CD4-positive, alpha-beta T cell (primary cell): ENCODE data around the gene SEMA7A. TPM values are rescaled to one million over a fixed set of nuclear protein-coding genes. Genes with fewer than 3 reads are reported as not detected.

Source experiments
- ATAC-seq: fragments of 200-7000 bp; cut with Tn5 transposase; one replicate; pipeline ENCODE4 v1.10.0; 2022; ENCODE audit warnings: mild to moderate bottlenecking; ENCODE audit not compliant: poor library complexity
- CTCF ChIA-PET: fragments of 350-600 bp; sonication (Branson Sonifier 250); formaldehyde crosslinking; loops from one replicate; lab custom pipeline; 2021; ENCODE audit warnings: antibody characterized with exemption, inconsistent platforms; lab: Charles Lee
- POLR2A ChIA-PET: fragments of 350-600 bp; sonication (Branson Sonifier 250); formaldehyde crosslinking; loops from one replicate; lab custom pipeline; 2021; ENCODE audit warnings: antibody characterized with exemption, inconsistent platforms; lab: Charles Lee
- DNase-seq, 14 experiments: peaks; one replicate each; pipeline ENCODE4 v3.0.0-alpha.2; 2013 to 2020; ENCODE audit warnings: mixed read lengths in 2 of 14
- H3K27ac ChIP-seq, 2 donors: one replicate each; pipeline versions ENCODE4 v1.5.1 to v1.7.0; 2013; ENCODE audit warnings: low read length in 2 of 2, low read depth in 1 of 2, mild to moderate bottlenecking in 1 of 2
- H3K27me3 ChIP-seq, 2 experiments: 1 replicate in 1 of 2; 2 replicates in 1 of 2; pipeline versions ENCODE4 v1.6.1 to v1.7.0; 2013; ENCODE audit warnings: low read length in 2 of 2, control low read depth in 1 of 2, mild to moderate bottlenecking in 1 of 2, moderate library complexity in 1 of 2; ENCODE audit not compliant: insufficient read depth in 2 of 2, control insufficient read depth in 1 of 2
- H3K36me3 ChIP-seq: one replicate; pipeline ENCODE4 v1.6.1; 2013; ENCODE audit warnings: low read length, control low read depth; ENCODE audit not compliant: insufficient read depth
- H3K4me1 ChIP-seq: one replicate; pipeline ENCODE4 v1.6.1; 2013; ENCODE audit warnings: low read length, control low read depth; ENCODE audit not compliant: insufficient read depth
- H3K4me3 ChIP-seq: one replicate; pipeline ENCODE4 v1.5.1; 2013; ENCODE audit warnings: mild to moderate bottlenecking, low read length, moderate library complexity
- H3K9me3 ChIP-seq, 2 experiments: 1 replicate in 1 of 2; 2 replicates in 1 of 2; pipeline versions ENCODE4 v1.6.1 to v1.7.0; 2013; ENCODE audit warnings: low read length in 2 of 2, mild to moderate bottlenecking in 2 of 2, control low read depth in 1 of 2, moderate library complexity in 1 of 2; ENCODE audit not compliant: control insufficient read depth in 1 of 2, insufficient read depth in 1 of 2
- H3K27ac Mint-ChIP-seq: one replicate; pipeline ENCODE4 v1.8.0; 2020; ENCODE audit warnings: mixed read lengths
- H3K27me3 Mint-ChIP-seq: one replicate; pipeline ENCODE4 v1.8.0; 2021; ENCODE audit warnings: mixed read lengths
- H3K36me3 Mint-ChIP-seq: one replicate; pipeline ENCODE4 v1.8.0; 2021; ENCODE audit warnings: low read depth, mixed read lengths
- H3K4me1 Mint-ChIP-seq: one replicate; pipeline ENCODE4 v1.8.0; 2021; ENCODE audit warnings: low read depth, mixed read lengths
- H3K4me3 Mint-ChIP-seq: one replicate; pipeline ENCODE4 v1.8.0; 2020; ENCODE audit warnings: mild to moderate bottlenecking, mixed read lengths
- H3K9me3 Mint-ChIP-seq: one replicate; pipeline ENCODE4 v1.8.0; 2020; ENCODE audit warnings: mixed read lengths
- intact Hi-C, 2 experiments: fragments of 100-400 bp; cut with DNase I in 1 of 2; cut with micrococcal nuclease in 1 of 2; formaldehyde crosslinking; loops; one replicate each; pipeline versions ENCODE4 v1.15.1 to v1.9.0; 2023 to 2025; cut with DNase I, micrococcal nuclease
- total RNA-seq, 174 experiments: library from RNA in 2 of 174; stranded (reverse) in 2 of 174; gene quantifications; one replicate each; pipeline ENCODE4 v1.2.3 and lab custom pipeline; 2021 to 2026
- TF ChIP-seq, protein P1 (sequence below): fragments of 200-600 bp; IDR thresholded peaks from one replicate; pipeline ENCODE4 v1.8.0; 2022; ENCODE audit warnings: antibody characterized with exemption, mild to moderate bottlenecking

Gene SEMA7A
- total RNA-seq, 2 experiments from 2014 or later, result 2.3 to 2.7 TPM

DNA sequence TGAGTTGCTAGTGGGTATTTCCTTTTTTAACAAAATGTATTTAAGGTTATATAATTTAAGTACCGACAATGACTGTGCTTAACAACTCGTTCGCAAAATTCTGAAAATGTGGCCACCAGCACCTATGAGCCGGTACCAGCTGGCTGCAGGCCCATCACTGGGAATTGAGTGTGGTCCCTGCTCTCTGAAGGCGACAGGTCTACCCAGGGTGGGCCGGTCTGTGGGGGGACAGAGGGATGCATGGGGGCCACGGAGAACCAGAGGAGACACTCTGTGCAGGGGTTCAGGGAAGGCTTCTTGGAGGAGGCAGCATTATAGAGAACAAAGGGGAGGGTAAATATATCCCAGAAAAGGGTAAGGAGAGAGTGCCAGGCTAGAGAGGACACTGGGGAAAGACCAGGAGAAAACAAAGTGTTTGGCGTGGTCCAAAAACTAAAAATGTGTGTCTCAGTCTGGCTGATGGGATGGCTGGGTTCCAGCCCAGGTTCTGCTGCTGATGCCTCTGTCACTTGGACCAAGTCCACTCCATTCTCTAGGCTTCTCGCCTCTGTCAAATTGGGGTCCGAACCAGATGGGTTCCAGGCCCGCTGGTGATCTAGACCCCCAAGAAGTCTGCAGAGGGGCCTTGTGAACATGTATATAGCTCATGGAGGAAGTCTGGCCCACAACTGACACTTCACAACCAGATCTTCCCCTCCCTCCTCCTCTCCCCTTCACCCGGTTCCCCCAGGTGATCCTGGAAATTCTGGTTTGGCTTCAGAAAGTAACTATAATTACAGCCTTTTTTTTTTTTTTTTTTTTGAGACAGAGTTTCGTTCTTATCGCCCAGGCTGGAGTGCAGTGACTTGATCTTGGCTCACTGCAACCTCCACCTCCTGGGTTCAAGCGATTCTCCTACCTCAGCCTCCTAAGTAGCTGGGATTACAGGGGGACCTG, 55.7 kb downstream of the SEMA7A start:
- peaks cover 12% of the 10 kb centered on the region for H3K4me1 Mint-ChIP-seq
- no peaks in the 10 kb centered on the region for H3K9me3 Mint-ChIP-seq

DNA sequence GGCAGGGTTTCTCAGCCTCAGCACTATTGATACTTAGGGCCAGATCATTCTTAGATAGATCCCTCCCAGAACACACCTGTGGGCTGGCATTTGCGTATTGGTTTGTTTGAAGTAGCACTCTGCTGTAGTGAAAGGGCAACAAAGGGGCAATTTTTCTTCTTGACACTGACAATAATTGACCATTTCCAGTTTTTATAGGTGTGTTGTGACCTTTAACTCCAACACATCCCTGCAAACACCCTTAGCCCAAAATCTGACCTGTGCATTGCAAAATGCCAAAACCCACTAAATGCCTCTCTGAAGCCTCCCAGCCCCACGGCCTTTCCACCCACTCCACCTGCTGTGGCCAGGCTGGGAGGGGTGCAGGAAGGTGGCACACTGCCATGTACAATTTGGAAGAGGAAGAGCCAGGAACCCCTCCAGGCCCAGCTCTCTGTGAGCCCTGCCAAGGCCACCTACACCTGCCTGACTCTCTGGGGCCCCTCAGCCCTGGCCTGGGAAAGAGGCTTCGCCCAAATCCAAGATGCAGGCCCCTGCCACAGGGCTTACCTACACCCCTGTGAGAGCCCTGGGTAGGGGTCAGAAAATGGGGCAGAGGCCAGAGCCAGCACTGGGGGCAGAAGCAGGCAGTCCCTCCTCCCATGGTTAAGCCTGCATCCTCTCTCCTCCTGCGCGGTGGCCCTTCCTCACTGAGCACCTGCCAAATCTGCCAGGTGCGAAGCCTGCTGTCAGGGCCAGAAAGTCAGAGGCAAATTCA, 56.8 kb downstream of the SEMA7A start:
- Histone ChIP-seq H3K27ac (no peak overlapping the region), H3K27me3 (no peaks in the 10 kb centered on the region), H3K9me3 (no peaks in the 10 kb centered on the region), H3K36me3 (no peaks in the 10 kb centered on the region), H3K4me1 (peaks cover 28% of the 10 kb centered on the region), H3K4me3 (no peak overlapping the region)
- Mint-ChIP-seq H3K27ac (no peak overlapping the region), H3K9me3 (no peaks in the 10 kb centered on the region), H3K36me3 (no peaks in the 10 kb centered on the region), H3K4me1 (peaks cover 12% of the 10 kb centered on the region), H3K27me3 (no peaks in the 10 kb centered on the region), H3K4me3 (no peak overlapping the region)
- CTCF ChIA-PET, result no interaction called here
- POLR2A ChIA-PET, result no interaction called here
- ATAC-seq, result no peak
- peak in 1 of 14 experiments; percentile 22 for DNase-seq
- intact Hi-C loops, result loop anchor here in 1 of 2 experiments (10.0 kb wide), 1 partner anchor 578 kb away; the partner anchor contains the start of gene RPP25
- TF ChIP-seq, protein P1, sequence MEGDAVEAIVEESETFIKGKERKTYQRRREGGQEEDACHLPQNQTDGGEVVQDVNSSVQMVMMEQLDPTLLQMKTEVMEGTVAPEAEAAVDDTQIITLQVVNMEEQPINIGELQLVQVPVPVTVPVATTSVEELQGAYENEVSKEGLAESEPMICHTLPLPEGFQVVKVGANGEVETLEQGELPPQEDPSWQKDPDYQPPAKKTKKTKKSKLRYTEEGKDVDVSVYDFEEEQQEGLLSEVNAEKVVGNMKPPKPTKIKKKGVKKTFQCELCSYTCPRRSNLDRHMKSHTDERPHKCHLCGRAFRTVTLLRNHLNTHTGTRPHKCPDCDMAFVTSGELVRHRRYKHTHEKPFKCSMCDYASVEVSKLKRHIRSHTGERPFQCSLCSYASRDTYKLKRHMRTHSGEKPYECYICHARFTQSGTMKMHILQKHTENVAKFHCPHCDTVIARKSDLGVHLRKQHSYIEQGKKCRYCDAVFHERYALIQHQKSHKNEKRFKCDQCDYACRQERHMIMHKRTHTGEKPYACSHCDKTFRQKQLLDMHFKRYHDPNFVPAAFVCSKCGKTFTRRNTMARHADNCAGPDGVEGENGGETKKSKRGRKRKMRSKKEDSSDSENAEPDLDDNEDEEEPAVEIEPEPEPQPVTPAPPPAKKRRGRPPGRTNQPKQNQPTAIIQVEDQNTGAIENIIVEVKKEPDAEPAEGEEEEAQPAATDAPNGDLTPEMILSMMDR, result no peak

More for the DNA sequence above, 55.7 kb downstream of the SEMA7A start:
- ChIA-PET CTCF (interaction anchor here (0.7 kb wide), 2 partner anchors 10 to 83 kb away, joined by 3 read pairs; no protein-coding TSS in a partner anchor), POLR2A (interaction anchor here (1.0 to 1.7 kb wide), 2 partner anchors 61 to 83 kb away, joined by 3 to 4 read pairs; partner anchors contain the start of gene UBL7)
- H3K27ac ChIP-seq, result no peak overlapping the region
- peaks cover 38% of the 10 kb centered on the region for H3K4me1 ChIP-seq
- no peaks in the 10 kb centered on the region for H3K36me3 Mint-ChIP-seq
- H3K9me3 ChIP-seq, result no peaks in the 10 kb centered on the region
- DNase-seq, result peak in 1 of 14 experiments; percentile 29
- intact Hi-C loops, result loop anchor here in 1 of 2 experiments (10.0 kb wide), 1 partner anchor 577 kb away; the partner anchor contains the start of gene RPP25
- H3K27me3 Mint-ChIP-seq, result no peaks in the 10 kb centered on the region
- no peak overlapping the region for H3K4me3 ChIP-seq
- TF ChIP-seq, protein P1, result no peak
- no peak overlapping the region for H3K4me3 Mint-ChIP-seq
- H3K27me3 ChIP-seq, result no peaks in the 10 kb centered on the region
- no peak for ATAC-seq
- H3K36me3 ChIP-seq, result no peaks in the 10 kb centered on the region
- H3K27ac Mint-ChIP-seq, result peak overlapping the region; percentile 42

DNA sequence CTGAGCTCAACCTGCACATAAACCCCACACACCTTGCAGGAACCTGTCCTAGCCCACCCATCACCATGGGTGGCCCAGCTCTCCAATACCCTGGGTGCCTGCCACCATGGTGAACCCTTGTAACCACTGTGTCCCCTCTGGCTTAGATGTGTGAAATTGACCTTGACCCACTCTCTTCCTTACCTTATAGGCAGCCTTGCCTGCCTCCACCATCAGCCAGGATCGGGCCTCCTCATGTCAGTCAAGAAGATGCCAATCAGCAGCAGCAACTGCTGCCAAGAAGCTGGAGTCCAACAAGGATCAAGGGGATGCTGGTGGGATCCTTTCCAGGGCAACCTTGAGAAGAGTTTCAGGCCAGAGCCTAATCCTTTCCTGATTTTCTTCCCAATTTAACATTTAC, 57.5 kb downstream of the SEMA7A start:
- Mint-ChIP-seq H3K27me3 (peaks cover under 1% of the 10 kb centered on the region), H3K4me1 (peaks cover 12% of the 10 kb centered on the region), H3K36me3 (no peaks in the 10 kb centered on the region), H3K4me3 (no peak overlapping the region), H3K9me3 (no peaks in the 10 kb centered on the region), H3K27ac (no peak overlapping the region)
- TF ChIP-seq, protein P1, result no peak
- Histone ChIP-seq H3K36me3 (no peaks in the 10 kb centered on the region), H3K27me3 (peaks cover 0 to 2% of the 10 kb centered on the region in 2 experiments), H3K4me1 (peaks cover 28% of the 10 kb centered on the region), H3K4me3 (no peak overlapping the region), H3K9me3 (no peaks in the 10 kb centered on the region), H3K27ac (no peak overlapping the region)
- CTCF ChIA-PET, result interaction anchor here (0.7 to 1.5 kb wide), 2 partner anchors 20 to 245 kb away, joined by 3 read pairs; no protein-coding TSS in a partner anchor
- POLR2A ChIA-PET, result no interaction called here
- intact Hi-C loops, result loop anchor here in 1 of 2 experiments (10.0 kb wide), 1 partner anchor 579 kb away; the partner anchor contains the start of gene RPP25
- peak in 1 of 14 experiments; percentile 19 for DNase-seq
- no peak for ATAC-seq
